H1 (cell line): Measurements from ENCODE around the gene STAU1. TPM values are rescaled to one million over a fixed set of nuclear protein-coding genes. Genes with fewer than 3 reads are reported as not detected.

Experiments
- CHD7 ChIP-seq: fragments of 300-600 bp; sonication (generic); IDR thresholded peaks from 2 replicates; pipeline ENCODE4 v1.7.1; 2012; ENCODE audit warnings: low read length, moderate library complexity, mild to moderate bottlenecking, inconsistent platforms; ENCODE audit not compliant: insufficient replicate concordance
- CTCF ChIP-seq, 3 experiments: IDR thresholded peaks; 1 replicate in 2 of 3; 2 replicates in 1 of 3; pipeline versions ENCODE4 v1.5.1 to v1.6.1; 2011; ENCODE audit warnings: low read length in 3 of 3, mild to moderate bottlenecking in 3 of 3, inconsistent platforms in 2 of 3, low read depth in 1 of 3, moderate library complexity in 1 of 3; ENCODE audit not compliant: insufficient read depth in 1 of 3; ENCODE audit errors: control extremely low read depth in 1 of 3
- EP300 ChIP-seq, 2 experiments: IDR thresholded peaks; 1 replicate in 1 of 2; 2 replicates in 1 of 2; pipeline ENCODE4 v1.6.1; 2011 to 2012; ENCODE audit warnings: low read depth in 2 of 2, low read length in 2 of 2, mild to moderate bottlenecking in 2 of 2, borderline replicate concordance in 1 of 2, inconsistent platforms in 1 of 2, moderate library complexity in 1 of 2
- GABPA ChIP-seq: IDR thresholded peaks from 2 replicates; pipeline ENCODE4 v1.6.1; 2011; ENCODE audit warnings: mild to moderate bottlenecking, low read length, moderate library complexity, borderline replicate concordance; ENCODE audit not compliant: insufficient read depth
- RNF2 ChIP-seq: fragments of 200-900, 300-1000 bp; sonication (generic); IDR thresholded peaks from 2 replicates; pipeline ENCODE4 v1.7.1; 2016; ENCODE audit warnings: borderline replicate concordance, low read depth, mild to moderate bottlenecking, antibody characterized with exemption, low read length; ENCODE audit not compliant: poor library complexity, severe bottlenecking; ENCODE audit errors: missing control alignments
- RXRA ChIP-seq: IDR thresholded peaks from 2 replicates; pipeline ENCODE4 v1.6.1; 2011; ENCODE audit warnings: low read depth, mild to moderate bottlenecking, low read length, moderate library complexity; ENCODE audit not compliant: insufficient read depth
- YY1 ChIP-seq: IDR thresholded peaks from 2 replicates; pipeline ENCODE4 v1.6.1; 2011; ENCODE audit warnings: low read depth, mild to moderate bottlenecking, low read length
- polyA plus RNA-seq, 7 experiments: library from polyadenylated mRNA; depleted of rRNA in 3 of 7; stranded (reverse) in 5 of 7; unstranded in 2 of 7; fragments of >200 nt in 5 of 7; fragments of 200-250 nt in 2 of 7; gene quantifications; 1 replicate in 5 of 7; 2 replicates in 1 of 7; 4 replicates in 1 of 7; pipeline versions ENCODE4 v1.2.1 to v1.2.3, GENCODE V29; 2011 to 2013; ENCODE audit warnings: missing spikeins in 2 of 7, mixed read lengths in 2 of 7
- total RNA-seq: library from RNA; stranded (reverse); fragmentation: NEBNext Ultra II Directional; extraction: Animal tissue kit (Norgen Biotek cat#: 25700); gene quantifications from 2 replicates; pipeline ENCODE4 v1.2.1, GENCODE V29; 2021

The STAU1 gene
- total and polyA plus RNA-seq, 2 of the 8 experiments (the other 6 are each of a cell fraction or from before 2014, with no cell fraction given): 41.4 to 107 TPM

- no peak for TF ChIP-seq CHD7
- TF ChIP-seq CTCF (IDR thresholded peaks at IDR 0.05; ENCODE audit: control extremely low read depth in 1 of 3, insufficient read depth in 1 of 3, low read depth in 1 of 3, low read length in 3 of 3): no peak
- TF ChIP-seq EP300 (IDR thresholded peaks at IDR 0.05; ENCODE audit: borderline replicate concordance in 1 of 2, low read depth in 2 of 2, low read length in 2 of 2): no peak
- no peak for TF ChIP-seq GABPA
- no peak for TF ChIP-seq RXRA
- TF ChIP-seq YY1: no peak
- no peak for TF ChIP-seq RNF2
Observed at GRCh38 chr20:49199729-49200293, 11.7 kb upstream of the STAU1 start (continued).
